T-helper 1 cell treated with Interleukin-12 subunit alpha and Interleukin-12 subunit beta and Interleukin-4 antibody, amounts not matched to agents 30 μg/mL and 1 μg/mL, for 36 hours (primary cell): ENCODE data around the gene SECISBP2L.

Source experiments
- H3K27ac Mint-ChIP-seq: one replicate; pipeline ENCODE4 v1.8.0; 2021; ENCODE audit warnings: mild to moderate bottlenecking, mixed read lengths
- H3K27me3 Mint-ChIP-seq: one replicate; pipeline ENCODE4 v1.8.0; 2021; ENCODE audit warnings: low read depth, mixed read lengths
- H3K36me3 Mint-ChIP-seq: one replicate; pipeline ENCODE4 v1.8.0; 2021; ENCODE audit warnings: low read depth, mixed read lengths
- H3K4me1 Mint-ChIP-seq: one replicate; pipeline ENCODE4 v1.8.0; 2021; ENCODE audit warnings: low read depth, mixed read lengths
- H3K4me3 Mint-ChIP-seq: one replicate; pipeline ENCODE4 v1.8.0; 2021; ENCODE audit warnings: mild to moderate bottlenecking, moderate library complexity, mixed read lengths
- H3K9me3 Mint-ChIP-seq: one replicate; pipeline ENCODE4 v1.8.0; 2021; ENCODE audit warnings: mixed read lengths

SECISBP2L gene

GRCh38 chr15:48992096-48992495, 54.1 kb downstream of the SECISBP2L start:
- H3K9me3 Mint-ChIP-seq, result no peaks in the 10 kb centered on the region
- no peak overlapping the region for H3K27ac Mint-ChIP-seq
- H3K27me3 Mint-ChIP-seq, result no peaks in the 10 kb centered on the region
- no peaks in the 10 kb centered on the region for H3K4me1 Mint-ChIP-seq
- peaks cover 49% of the 10 kb centered on the region for H3K36me3 Mint-ChIP-seq
- H3K4me3 Mint-ChIP-seq, result no peak overlapping the region

- Mint-ChIP-seq H3K4me1 (no peaks in the 10 kb centered on the region), H3K36me3 (peaks cover 31% of the 10 kb centered on the region), H3K4me3 (no peak overlapping the region), H3K9me3 (no peaks in the 10 kb centered on the region), H3K27ac (no peak overlapping the region), H3K27me3 (peaks cover 4% of the 10 kb centered on the region)
These were observed 57.1 kb downstream of the SECISBP2L start for GRCh38 chr15:48989170-48989569.

GRCh38 chr15:48987142-48987541, 59.1 kb downstream of the SECISBP2L start:
- H3K27ac Mint-ChIP-seq, result no peak overlapping the region
- no peaks in the 10 kb centered on the region for H3K9me3 Mint-ChIP-seq
- peaks cover 11% of the 10 kb centered on the region for H3K27me3 Mint-ChIP-seq
- no peak overlapping the region for H3K4me3 Mint-ChIP-seq
- no peaks in the 10 kb centered on the region for H3K4me1 Mint-ChIP-seq
- H3K36me3 Mint-ChIP-seq, result peaks cover 18% of the 10 kb centered on the region

- Mint-ChIP-seq H3K27ac (no peak overlapping the region), H3K4me3 (no peak overlapping the region), H3K27me3 (peaks cover 16% of the 10 kb centered on the region), H3K9me3 (no peaks in the 10 kb centered on the region), H3K36me3 (peaks cover 15% of the 10 kb centered on the region), H3K4me1 (no peaks in the 10 kb centered on the region)
These were observed 60.0 kb downstream of the SECISBP2L start for GRCh38 chr15:48986240-48986639.

GRCh38 chr15:48985516-48985915, 60.7 kb downstream of the SECISBP2L start:
- H3K27ac Mint-ChIP-seq, result no peak overlapping the region
- no peak overlapping the region for H3K4me3 Mint-ChIP-seq
- H3K4me1 Mint-ChIP-seq, result no peaks in the 10 kb centered on the region
- H3K27me3 Mint-ChIP-seq, result peaks cover 16% of the 10 kb centered on the region
- no peaks in the 10 kb centered on the region for H3K9me3 Mint-ChIP-seq
- peaks cover 11% of the 10 kb centered on the region for H3K36me3 Mint-ChIP-seq

GRCh38 chr15:48984811-48985352, 61.4 kb downstream of the SECISBP2L start:
- H3K9me3 Mint-ChIP-seq, result no peaks in the 10 kb centered on the region
- peaks cover 16% of the 10 kb centered on the region for H3K27me3 Mint-ChIP-seq
- peaks cover 7% of the 10 kb centered on the region for H3K36me3 Mint-ChIP-seq
- no peak overlapping the region for H3K27ac Mint-ChIP-seq
- no peak overlapping the region for H3K4me3 Mint-ChIP-seq
- H3K4me1 Mint-ChIP-seq, result no peaks in the 10 kb centered on the region

- H3K27me3 Mint-ChIP-seq, result peaks cover 16% of the 10 kb centered on the region
- H3K4me1 Mint-ChIP-seq, result no peaks in the 10 kb centered on the region
- H3K36me3 Mint-ChIP-seq, result peaks cover 7% of the 10 kb centered on the region
- H3K27ac Mint-ChIP-seq, result no peak overlapping the region
- no peak overlapping the region for H3K4me3 Mint-ChIP-seq
- H3K9me3 Mint-ChIP-seq, result no peaks in the 10 kb centered on the region
These were observed 62.1 kb downstream of the SECISBP2L start for GRCh38 chr15:48984021-48984710.

- Mint-ChIP-seq H3K36me3 (peaks cover 5% of the 10 kb centered on the region), H3K9me3 (no peaks in the 10 kb centered on the region), H3K27ac (no peak overlapping the region), H3K4me3 (no peak overlapping the region), H3K27me3 (peaks cover 16% of the 10 kb centered on the region), H3K4me1 (no peaks in the 10 kb centered on the region)
These were observed 62.9 kb downstream of the SECISBP2L start for GRCh38 chr15:48983300-48983699.

GRCh38 chr15:48981941-48982340, 64.3 kb downstream of the SECISBP2L start:
- H3K27me3 Mint-ChIP-seq, result peaks cover 16% of the 10 kb centered on the region
- H3K27ac Mint-ChIP-seq, result no peak overlapping the region
- no peaks in the 10 kb centered on the region for H3K4me1 Mint-ChIP-seq
- H3K4me3 Mint-ChIP-seq, result no peak overlapping the region
- peaks cover 1% of the 10 kb centered on the region for H3K36me3 Mint-ChIP-seq
- no peaks in the 10 kb centered on the region for H3K9me3 Mint-ChIP-seq

- Mint-ChIP-seq H3K9me3 (no peaks in the 10 kb centered on the region), H3K36me3 (no peaks in the 10 kb centered on the region), H3K27me3 (peaks cover 10% of the 10 kb centered on the region), H3K27ac (no peak overlapping the region), H3K4me3 (no peak overlapping the region), H3K4me1 (peaks cover 6% of the 10 kb centered on the region)
These were observed 67.6 kb downstream of the SECISBP2L start for GRCh38 chr15:48978638-48979037.

GRCh38 chr15:48976444-48977088, 69.7 kb downstream of the SECISBP2L start:
- Mint-ChIP-seq H3K27ac (no peak overlapping the region), H3K4me1 (peaks cover 6% of the 10 kb centered on the region), H3K36me3 (no peaks in the 10 kb centered on the region), H3K4me3 (peak overlapping the region; percentile 57), H3K27me3 (peaks cover 2% of the 10 kb centered on the region), H3K9me3 (no peaks in the 10 kb centered on the region)

GRCh38 chr15:48975472-48976419, 70.5 kb downstream of the SECISBP2L start:
- Mint-ChIP-seq H3K4me1 (peaks cover 6% of the 10 kb centered on the region), H3K27ac (peak overlapping the region; percentile 49), H3K27me3 (no peaks in the 10 kb centered on the region), H3K36me3 (no peaks in the 10 kb centered on the region), H3K9me3 (no peaks in the 10 kb centered on the region), H3K4me3 (peak overlapping the region; percentile 57)

GRCh38 chr15:48974882-48975281, 71.4 kb downstream of the SECISBP2L start:
- Mint-ChIP-seq H3K27me3 (no peaks in the 10 kb centered on the region), H3K4me1 (peaks cover 6% of the 10 kb centered on the region), H3K4me3 (no peak overlapping the region), H3K27ac (no peak overlapping the region), H3K36me3 (no peaks in the 10 kb centered on the region), H3K9me3 (no peaks in the 10 kb centered on the region)

GRCh38 chr15:48972750-48973503, 73.3 kb downstream of the SECISBP2L start:
- Mint-ChIP-seq H3K4me3 (no peak overlapping the region), H3K9me3 (no peaks in the 10 kb centered on the region), H3K36me3 (no peaks in the 10 kb centered on the region), H3K27ac (no peak overlapping the region), H3K4me1 (peaks cover 6% of the 10 kb centered on the region), H3K27me3 (no peaks in the 10 kb centered on the region)
